HG03432 (cell line): Measurements from ENCODE around the gene ZGLP1.
"Not testable (repeated sequence)": the region's sequence is repeated elsewhere in the genome, so short reads cannot be mapped to it uniquely, and the experiment has no call there.

ENCODE experiments used
- ATAC-seq: cut with Tn5 transposase; IDR thresholded peaks from one replicate; pipeline ENCODE4 v1.9.1; 2021; ENCODE audit warnings: mild to moderate bottlenecking, moderate library complexity; ENCODE audit not compliant: unreplicated experiment

The ZGLP1 gene

DNA sequence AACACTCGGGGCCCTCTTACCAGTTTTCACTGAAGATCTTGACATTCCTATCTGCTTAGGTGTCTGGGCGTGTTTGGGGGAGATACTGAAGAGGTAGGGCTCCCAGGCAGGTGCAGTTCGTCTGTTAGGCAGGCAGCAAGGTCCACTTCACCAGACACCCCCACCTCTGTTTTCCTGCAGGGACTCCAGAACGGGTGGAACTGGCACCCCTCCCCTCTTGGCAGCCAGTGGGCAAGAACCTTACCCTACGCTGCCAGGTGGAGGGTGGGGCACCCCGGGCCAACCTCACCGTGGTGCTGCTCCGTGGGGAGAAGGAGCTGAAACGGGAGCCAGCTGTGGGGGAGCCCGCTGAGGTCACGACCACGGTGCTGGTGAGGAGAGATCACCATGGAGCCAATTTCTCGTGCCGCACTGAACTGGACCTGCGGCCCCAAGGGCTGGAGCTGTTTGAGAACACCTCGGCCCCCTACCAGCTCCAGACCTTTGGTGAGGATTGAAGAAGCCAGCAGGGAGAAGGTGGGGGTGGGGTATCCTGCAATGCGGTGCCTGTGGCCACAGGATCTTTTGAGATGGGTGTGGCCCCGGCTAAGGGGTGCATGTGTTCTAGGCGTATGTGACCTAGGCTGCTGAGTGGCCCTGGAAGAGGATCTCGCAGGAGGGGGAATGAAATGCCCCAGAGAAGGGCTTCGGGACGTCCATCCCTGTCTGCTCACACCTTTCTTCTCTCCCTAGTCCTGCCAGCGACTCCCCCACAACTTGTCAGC lies 26.1 kb downstream of the ZGLP1 start:
- no peak for ATAC-seq

DNA sequence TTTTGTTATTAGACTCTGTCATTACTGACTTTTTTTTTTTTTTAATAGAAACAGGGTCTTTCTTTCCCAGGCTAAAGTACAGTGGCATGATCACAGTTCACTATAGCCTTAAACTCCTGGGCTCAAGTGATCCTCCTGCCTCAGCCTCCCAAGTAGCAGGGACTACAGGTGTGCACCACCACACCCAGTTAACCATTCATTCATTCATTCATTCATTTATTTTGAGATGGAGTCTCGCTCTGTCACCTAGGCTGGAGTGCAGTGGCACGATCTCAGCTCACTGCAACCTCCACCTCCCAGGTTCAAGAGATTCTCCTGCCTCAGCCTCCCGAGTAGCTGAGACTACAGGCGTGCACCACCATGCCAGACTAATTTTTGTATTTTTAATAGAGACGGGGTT lies 27.6 kb downstream of the ZGLP1 start:
- ATAC-seq: not testable (repeated sequence)

DNA sequence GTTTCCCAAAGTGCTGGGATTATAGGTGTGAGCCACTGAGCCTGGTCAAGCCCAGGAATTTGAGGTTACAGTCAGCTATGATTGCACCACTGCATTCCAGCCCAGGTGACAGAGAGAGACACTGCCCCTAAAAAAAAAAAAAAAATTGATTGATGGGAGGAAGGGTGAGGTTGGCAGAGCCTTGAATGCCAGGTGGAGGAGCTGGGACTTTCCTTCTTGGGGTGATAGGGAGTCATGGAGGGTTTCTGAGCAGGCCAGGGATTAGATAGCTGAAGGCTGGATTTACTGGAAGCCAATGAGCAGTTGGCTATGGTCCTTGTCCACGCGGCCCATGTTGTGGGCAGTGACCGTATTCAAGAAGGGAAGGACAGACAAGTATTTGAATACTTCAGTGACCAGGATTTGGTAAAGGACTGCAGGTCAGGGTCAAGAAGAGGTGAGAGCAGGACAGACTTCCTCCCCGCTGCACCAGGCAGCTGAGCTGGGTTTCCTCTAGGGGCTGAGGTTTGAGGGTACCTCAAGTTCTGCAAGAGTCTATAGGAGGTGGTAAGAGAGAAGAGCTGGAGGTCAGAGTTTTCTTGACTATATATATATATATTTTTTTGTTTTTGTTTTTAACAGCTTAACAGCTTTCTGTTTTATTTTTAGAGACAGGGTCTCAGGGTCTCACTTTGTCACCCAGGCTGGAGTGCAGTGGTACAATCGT lies 29.7 kb downstream of the ZGLP1 start:
- ATAC-seq: no peak

DNA sequence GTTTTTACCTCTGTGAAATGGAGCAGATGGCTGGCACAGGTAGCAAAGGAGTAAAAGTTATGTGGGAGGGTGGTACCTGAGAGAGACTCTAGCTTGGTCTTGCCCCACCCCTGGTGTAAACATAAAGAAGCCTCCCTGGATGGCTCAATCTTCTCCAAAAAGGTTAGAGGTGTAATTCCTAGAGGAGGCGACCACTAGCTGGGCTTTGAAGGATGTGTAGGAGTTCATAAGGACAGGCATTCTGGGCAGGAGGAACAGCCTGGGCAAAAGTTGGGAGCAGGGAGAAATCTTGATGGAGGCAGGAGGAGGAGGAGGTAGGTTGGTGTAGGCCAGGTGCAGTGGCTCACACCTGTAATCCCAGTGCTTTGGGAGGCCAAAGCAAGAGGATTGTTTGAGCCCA lies 30.7 kb downstream of the ZGLP1 start:
- no peak for ATAC-seq

DNA sequence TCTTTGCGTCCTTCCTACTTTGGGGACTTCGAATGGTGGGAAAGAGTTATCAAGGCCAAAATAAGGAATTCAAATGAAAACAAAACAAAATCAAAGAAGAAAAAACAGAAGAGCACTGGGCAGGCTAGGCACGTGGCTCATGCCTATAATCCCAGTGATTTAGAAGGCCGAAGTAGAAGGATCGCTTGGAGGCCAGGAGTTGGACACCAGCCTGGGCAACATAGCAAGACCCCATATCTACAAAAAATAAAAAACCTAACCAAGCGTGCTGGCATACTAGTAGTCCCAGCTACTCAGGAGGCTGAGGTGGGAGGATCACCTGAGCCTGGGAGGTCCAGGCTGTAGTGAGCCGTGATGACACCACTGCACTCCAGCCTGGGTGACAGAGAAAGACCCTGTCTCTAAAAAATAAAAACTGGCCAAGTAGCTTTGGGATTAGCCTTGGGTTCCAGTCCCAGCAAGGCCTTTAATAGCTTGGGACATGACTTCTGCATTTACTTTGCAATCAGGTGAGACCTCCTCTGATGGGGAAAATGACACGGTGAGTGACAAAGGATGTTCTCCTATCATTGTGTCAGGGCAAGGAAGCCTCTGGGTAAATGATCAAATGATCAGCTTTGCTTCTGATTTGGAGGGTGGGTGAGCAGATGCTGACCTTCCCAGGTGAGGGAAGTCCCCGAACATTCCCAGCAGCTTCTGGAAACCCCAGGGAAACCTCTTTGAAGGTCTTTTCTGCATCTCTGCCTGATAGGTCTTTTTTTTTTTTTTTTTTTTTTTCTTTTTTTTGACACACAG lies 31.6 kb downstream of the ZGLP1 start:
- no peak for ATAC-seq

- no peak for ATAC-seq
Observed at GRCh38 chr19:10274589-10274988, 35.0 kb downstream of the ZGLP1 start.

GRCh38 chr19:10271543-10272086 lies 38.0 kb downstream of the ZGLP1 start:
- no peak for ATAC-seq

GRCh38 chr19:10270616-10271394 lies 38.8 kb downstream of the ZGLP1 start, which contains the start of gene ICAM1:
Gene ICAM1, plus strand, starts transcription at chr19:10271120. Its CDS starts 40 bp downstream, at chr19:10271160.
- ATAC-seq: peak; percentile 55

DNA sequence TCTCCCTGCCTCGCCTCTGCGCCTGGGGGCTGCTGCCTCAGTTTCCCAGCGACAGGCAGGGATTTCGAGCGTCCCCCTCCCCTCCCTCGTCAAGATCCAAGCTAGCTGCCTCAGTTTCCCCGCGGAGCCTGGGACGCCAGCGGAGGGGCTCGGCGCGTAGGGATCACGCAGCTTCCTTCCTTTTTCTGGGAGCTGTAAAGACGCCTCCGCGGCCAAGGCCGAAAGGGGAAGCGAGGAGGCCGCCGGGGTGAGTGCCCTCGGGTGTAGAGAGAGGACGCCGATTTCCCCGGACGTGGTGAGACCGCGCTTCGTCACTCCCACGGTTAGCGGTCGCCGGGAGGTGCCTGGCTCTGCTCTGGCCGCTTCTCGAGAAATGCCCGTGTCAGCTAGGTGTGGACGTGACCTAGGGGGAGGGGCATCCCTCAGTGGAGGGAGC lies 39.4 kb downstream of the ZGLP1 start:
- peak; percentile 43 for ATAC-seq

DNA sequence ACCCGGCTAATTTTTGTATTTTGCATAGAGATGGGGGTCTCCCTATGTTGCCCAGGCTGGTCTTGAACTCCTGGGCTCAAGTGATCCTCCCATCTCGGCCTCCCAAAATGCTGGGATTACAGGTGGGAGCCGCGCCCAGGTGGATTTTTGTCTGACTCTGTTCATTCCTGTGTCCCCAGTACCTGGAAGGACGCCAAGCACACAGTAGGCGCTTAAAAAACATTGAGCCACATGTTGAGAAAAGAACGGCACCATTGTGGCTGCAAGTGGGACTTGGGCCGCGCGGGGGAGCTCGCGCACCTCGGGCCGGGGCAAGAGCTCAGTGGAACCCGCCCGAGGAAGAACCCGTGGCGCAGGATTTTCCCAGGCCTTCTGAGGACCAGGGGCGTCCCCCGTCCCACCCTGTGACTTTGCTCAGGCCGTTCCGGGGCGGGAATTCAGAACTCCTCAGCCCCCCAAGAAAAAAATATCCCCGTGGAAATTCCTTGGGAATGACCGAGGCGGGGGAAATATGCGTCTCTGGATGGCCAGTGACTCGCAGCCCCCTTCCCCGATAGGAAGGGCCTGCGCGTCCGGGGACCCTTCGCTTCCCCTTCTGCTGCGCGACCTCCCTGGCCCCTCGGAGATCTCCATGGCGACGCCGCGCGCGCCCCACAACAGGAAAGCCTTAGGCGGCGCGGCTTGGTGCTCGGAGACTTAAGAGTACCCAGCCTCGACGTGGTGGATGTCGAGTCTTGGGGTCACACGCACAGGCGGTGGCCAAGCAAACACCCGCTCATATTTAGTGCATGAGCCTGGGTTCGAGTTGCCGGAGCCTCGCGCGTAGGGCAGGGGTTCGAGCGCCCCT lies 40.1 kb downstream of the ZGLP1 start:
- ATAC-seq: no peak

- no peak for ATAC-seq
Observed at GRCh38 chr19:10268071-10268470, 41.5 kb downstream of the ZGLP1 start.

- no peak for ATAC-seq
Observed at GRCh38 chr19:10266706-10267105, 42.9 kb downstream of the ZGLP1 start.

DNA sequence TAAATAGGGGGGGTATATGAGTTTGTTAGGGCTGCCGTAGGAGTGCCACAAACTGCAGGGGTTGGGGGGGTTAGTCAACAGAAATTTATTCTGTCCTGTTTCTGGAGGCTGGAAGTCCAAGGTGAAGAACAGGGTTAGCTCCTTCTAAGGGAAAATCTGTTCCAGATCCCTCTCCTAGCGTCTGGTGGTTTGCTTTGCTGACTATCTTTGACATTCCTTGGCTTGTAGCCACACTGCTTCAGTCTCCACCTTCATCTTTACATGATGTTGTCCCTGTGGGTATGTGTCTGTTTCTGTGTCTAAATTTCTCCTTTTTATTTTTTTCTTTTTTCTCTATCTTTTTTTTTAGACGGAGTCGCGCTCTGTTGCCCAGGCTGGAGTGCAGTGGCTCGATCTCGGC lies 46.8 kb downstream of the ZGLP1 start:
- no peak for ATAC-seq

- ATAC-seq: no peak
Observed at GRCh38 chr19:10260141-10260584, 49.5 kb downstream of the ZGLP1 start.

GRCh38 chr19:10259162-10259905 lies 50.3 kb downstream of the ZGLP1 start:
- no peak for ATAC-seq

DNA sequence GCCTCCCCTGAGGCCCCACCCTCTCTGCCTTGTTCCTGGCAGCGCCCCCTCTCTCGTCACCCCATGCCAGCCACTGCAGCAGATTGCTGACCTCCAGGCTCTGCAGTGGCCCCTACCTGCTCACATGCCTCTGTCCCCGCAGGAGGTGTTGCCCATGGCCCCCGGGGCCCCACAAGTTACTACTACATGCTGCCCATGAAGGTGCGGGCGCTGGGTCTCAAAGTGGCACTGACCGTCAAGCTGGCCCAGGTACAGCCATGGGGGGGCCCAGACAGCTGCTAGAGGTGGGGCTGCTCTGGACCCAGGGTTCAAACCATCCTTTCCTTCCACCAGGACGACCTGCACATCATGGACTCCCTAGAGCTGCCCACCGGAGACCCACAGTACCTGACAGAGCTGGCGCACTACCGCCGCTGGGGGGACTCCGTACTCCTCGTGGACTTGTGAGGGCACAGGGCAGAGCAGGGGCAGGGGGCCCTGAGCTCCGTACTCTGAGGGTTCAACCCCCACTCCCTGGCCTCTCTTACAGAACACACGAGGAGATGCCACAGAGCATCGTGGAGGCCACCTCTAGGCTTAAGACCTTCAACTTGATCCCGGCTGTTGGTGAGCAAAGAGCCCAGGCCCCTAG lies 51.4 kb downstream of the ZGLP1 start:
- ATAC-seq: no peak

- no peak for ATAC-seq
Observed at GRCh38 chr19:10256970-10257615, 52.5 kb downstream of the ZGLP1 start.

- ATAC-seq: no peak
Observed at GRCh38 chr19:10256551-10256950, 53.1 kb downstream of the ZGLP1 start.
